ENCODE data around the gene FARP2.
"Not testable (repeated sequence)": the region's sequence is repeated elsewhere in the genome, so short reads cannot be mapped to it uniquely, and the experiment has no call there.

FARP2 gene

DNA sequence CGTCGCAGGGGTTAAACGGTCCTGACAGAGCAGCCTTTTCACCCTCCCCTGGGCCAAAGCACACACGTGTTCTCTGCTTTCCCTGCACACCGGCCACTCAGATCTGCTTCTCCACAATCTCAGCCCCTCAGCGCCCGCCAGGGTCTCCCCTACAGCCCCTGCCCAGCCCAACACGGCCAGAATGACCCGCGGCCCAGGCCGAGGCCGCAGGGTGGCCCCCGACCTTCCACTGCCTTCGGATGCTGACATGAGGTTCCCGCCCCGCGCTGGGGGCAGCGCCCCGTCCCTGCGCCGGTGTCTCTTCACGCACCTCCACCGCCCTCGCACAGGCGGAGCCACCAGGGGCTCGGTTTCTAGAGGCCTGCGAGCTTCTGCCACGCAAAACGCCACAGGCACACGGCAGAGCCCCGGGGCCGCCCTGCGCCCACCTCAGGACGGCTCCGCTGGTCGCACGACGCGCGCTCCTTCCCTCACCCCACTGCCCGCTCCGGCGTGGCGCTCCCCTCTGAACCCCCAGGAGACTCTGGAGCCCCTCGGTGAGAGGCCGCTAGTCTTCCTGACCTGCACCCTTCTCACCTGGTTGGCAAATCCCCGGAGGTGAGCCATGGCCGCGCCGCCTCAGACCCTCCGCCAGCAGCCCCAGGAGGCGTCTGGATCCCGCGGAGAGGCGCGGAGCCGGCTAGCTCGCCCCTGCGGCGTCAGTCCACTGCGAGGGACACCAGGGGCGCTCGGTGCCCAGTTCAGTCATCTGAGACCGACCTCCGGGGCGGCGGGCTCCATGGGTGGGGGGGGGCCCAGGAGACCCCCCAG, 151.6 kb downstream of the FARP2 start:
- DNase-seq = no peak

DNA sequence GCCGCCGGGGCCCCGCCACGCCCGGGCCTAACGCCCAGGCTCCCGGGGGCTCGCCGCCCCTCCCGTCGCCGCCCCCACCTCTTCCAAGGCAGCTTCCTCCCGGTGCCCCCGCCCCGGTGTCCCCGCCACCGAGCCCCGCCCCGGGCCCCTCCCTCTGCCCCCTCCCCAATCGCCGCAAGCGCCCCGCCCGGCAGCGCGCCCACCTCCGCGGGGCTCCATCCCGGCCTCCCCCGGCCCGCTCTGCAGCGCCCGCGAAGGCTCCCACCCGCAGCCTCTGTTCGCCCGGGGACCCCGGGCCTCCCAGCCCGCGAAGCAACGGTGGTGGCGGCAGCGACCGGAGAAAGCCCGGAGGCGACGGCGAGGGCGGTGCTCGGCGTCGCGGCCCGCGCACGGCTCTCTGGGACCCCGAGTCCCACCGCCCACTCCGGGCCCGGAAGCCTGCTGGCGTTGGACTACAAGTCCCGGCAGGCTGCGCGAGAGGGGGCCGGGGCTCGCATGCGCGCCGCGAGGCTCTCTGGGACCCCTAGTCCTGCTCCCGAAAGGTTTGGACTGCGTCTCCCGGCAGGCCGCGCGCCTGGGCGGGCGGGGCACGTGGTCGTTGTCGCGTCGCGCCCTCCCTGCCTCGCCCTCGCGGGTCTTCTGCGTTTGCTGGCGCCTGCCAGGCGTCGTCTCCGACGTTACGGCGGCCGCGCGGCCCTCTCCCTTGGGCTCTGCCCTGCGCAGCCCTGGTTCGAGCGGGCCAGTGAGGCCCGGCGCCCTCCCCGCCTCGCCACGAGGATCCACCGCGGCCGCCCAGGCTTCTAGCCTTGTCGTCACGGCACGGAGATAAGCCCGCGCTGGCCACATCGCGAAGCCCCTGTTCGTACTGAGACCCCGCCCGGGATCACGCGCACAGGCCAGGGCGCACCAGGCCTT, 152.4 kb downstream of the FARP2 start, which contains the start of gene STK25:
STK25 (minus strand) TSS at position 345 of the 915 bp plus-strand sequence. CDS start 549 bp downstream, outside the sequence.
- peak; percentile 90 for DNase-seq

DNA sequence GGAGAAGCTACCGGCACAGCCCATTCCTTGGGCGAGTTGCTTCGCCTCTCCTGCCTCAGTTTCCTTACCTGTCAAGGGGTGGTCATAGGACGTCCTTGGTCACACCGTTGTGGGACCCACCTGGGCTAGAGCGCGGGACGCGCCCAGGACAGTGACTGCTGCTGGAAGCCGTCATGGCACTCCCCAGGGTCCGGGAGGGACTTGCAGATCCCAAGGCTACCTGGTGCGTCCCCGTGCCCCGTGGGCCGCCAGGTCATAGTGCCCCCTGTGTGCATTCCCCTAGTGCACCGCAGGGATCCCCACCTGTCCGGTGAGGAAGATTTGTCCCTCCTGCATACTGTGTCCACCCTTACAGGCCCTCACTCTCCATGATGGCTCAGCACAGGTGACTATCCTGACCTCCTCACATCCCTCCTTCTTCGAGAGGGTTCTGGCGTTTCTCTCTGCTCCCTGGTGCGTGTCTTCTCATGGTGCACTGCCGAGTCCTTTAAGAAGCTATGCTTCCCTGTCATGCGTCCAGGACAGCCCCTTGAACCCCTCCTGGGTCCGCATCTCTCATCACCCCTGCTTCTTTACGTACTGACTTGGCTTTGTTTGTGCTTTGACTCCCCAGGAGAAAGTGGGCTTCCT, 153.2 kb downstream of the FARP2 start:
- no peak for DNase-seq

DNA sequence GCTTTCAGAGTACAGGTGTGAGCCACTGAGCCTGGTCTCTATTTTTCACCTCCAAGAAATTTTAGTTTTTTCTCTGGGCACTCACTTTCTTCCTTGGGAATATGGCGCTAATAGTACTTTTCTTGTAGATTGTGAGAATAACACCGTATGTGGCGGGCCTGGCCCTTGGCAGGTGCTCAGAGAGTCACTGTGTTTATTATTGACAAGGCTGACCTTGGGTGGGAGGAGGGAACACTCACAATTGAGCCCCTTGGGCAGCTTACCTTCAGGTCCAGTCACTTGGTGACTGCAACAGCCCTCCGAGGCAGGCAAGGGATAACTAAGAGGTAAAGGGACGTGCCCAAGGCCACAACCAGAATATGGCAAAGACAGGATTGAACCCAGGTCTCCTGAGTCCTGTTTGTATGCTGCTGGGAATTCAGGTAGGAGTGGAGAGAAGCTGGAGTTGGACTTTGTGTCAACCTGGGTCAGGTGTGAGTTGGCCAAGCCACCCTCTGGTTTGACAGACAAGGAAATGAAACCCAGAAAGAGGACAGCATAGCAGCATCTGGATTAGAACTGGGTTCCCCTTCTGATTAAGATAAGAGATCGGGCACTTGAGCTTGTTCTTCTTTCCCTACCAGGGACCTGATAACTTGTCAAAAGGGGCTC, 155.1 kb downstream of the FARP2 start:
- no peak for DNase-seq

DNA sequence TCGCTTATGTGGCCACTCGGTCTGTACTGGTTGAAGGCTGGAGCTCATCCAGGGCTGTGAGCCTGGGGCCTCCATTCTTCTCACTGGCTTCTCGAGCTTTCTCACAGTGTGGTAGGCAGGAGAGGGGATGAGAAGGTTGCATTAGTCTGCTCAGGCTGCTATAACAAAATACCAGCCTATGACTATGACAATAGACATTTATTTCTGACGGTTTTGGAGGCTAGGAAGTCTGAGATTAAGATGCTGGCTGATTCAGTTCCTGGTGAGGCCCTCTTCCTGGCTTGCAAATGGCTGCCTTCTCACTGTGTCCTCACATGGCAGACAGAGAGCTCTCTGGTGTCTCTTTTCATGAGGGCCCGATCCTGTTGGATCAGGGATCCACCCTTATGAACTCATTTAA, 158.5 kb downstream of the FARP2 start:
- DNase-seq = no peak

DNA sequence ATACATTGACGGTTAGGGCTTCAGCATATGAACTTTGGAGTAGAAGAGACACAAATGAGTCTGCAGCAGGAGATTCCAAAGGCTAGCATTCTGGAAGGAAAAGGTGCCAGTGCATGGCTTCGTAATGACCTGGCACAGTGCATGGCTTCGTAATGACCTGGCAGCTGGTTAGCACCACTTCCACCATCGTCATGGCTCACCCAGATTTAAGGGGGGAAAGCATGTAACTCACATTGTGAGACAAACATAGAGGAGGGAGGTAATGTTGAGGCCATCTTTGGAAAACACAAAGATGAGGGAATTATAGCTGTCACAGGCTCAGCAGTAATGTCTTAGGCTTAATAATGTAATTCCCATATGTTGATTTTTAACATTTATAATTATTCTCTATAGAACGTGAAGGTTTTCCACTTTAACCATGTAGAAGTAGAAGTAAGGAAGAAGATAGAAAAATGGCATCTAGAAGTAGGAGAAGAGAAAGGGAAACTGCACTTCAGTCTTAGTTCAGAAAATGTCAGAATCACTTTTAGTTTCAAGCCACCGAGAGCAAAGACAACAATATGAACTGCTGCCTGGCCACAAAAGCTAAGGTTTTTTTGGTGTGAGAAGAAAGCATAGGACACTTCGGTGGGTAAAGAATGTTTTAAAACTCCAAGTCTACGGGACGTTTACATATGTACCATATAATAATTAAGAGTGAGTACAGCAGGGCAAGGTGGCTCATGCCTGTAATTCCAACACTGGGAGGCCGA, 159.1 kb downstream of the FARP2 start:
- DNase-seq = no peak

DNA sequence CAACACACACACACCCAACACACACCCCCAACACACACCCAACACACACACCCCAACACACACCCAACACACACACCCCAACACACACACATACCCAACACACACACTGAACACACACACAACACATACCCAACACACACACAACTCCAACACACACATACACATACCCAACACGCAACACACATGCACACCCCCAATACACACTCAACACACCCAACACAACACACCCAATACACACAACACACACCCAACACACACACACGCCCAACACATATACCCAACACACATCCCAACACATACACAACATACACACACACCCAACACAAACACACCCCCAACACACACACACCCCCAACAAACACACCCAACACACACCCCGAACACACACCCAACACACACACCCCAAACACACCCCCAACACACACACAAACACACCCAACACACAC, 160.5 kb downstream of the FARP2 start:
- DNase-seq = no peak

DNA sequence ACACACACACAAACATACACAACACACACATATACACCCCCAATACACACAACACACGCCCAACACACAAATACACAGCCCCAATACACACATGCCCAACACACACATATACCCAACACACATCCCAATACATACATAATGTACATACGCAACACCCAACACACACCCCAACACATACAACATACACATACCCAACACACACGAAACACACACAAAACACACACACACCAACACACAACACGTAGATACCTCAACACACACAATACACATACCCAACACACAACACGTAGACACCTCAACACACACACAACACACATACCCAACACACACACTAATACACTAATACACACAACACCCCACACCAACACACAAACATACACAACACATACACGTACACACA, 161.2 kb downstream of the FARP2 start:
- no peak for DNase-seq

DNA sequence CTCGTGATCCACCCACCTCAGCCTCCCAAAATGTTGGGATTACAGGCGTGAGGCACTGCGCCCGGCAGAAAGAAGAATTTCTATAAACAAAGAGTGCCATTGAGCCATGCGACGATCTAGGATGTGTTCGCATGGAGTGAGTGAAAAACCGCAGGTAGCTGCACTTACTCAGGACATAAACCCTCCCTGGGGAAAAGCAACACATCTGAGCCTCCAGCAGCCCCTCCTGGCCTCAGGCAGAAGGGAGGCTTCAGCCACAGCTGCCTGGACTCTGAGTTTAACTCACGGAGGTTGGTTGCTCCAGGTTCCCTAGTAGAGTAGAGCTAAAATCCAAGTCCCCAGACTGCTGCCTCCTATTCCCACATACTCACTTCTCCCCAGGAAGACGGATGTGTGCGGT, 163.6 kb downstream of the FARP2 start:
- DNase-seq = no peak

DNA sequence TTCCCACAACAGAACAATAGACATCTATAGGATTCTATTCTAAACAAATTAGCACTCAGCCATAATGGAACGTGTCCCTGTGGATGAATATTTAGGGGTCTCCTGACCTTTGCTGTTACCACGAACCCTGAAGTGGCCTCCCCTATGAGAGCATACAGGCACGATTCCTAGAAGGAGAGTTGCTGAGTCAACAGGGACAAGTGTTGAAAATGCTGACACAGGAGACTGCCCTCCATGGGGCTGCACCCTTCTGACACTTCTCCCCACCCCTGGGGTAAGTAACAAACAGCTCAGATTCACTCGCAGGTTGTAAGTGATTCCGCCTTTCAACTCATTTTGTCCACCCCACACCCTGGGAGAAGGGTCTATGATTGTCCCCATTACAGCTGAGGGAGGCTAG, 166.4 kb downstream of the FARP2 start:
- DNase-seq = no peak

DNA sequence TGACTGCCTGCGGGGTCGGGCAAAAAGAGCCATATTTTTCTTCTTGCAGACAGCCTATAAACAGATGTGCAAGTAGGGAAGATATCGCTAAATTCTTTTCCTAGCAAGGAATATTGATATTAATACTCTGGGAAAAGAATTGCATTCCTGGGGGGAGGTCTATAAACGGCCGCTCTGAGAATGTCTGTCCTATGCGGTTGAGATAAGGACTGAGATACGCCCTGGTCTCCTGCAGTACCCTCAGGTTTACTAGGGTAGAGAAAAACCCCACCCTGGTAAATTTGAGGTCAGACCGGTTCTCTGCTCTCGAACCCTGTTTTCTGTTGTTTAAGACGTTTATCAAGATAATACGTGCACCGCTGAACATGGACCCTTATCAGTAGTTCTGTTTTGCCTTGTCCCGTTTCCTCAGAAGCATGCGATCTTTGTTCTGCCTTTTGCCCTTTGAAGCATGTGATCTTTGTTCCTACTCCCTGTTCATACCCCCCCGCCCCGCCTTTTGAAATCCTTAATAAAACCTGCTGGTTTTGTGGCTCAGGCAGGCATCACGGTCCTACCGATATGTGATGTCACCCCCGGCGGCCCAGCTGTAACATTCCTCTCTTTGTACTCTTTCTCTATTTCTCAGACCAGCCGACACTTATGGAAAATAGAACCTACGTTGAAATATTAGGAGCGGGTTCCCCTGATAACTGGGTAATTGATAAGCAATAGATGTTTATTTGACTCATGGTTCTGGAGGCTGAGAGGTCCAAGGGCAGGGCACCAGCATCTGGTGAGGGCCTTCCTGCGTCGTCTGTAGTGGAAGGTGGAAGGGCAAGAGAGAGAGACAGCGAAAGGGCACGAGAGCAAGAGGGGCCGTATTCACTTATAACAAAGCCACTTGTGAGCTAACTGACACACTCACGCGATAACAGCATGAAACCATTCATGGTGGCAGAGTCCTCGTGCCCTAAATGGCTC, 170.0 kb downstream of the FARP2 start:
- DNase-seq = not testable (repeated sequence)

DNA sequence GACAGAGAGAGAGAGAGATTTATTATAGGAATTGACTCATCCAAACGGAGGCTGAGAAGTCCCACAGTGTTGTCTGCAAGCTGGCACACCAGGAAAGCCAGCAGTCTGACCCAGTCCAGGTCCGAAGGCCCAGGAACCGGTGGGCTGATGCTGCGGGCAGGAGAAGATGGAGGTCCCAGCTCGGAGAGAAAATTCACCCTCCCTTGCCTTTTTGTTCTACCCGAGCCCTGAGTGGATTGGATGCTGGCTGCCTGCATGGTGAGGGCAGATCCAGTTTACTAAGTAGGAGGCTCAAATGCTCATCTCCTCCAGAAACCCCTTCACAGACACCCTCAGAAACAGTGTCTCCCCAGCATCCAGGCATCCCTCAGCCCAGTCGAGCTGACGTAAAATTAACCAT, 174.5 kb downstream of the FARP2 start:
- DNase-seq = no peak

DNA sequence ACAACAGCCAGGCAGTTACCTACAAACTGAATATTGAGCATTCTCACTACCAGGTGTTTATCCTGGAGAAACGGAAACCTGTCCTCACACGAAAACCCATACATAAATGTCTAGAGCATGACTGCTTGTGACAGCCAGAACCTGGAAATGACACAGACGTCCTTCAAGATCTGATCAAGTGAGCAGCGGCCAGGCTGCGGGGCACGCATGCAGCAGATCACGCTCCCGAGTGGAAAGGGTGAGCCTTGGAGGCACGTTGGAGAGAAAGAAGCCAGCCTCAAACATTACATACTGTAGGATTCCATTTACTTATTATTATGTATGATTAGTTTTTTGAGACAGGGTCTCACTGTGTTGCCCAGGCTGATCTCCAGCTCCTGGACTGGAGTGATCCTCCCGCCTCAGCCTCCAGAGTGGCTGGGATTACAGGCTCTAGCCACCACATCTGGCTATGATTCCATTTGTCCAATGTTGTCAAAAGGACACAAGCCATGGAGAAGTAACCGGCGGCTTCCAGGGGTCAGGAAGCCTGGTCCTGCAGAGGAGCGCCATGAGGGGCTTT, 175.2 kb downstream of the FARP2 start:
- no peak for DNase-seq

DNA sequence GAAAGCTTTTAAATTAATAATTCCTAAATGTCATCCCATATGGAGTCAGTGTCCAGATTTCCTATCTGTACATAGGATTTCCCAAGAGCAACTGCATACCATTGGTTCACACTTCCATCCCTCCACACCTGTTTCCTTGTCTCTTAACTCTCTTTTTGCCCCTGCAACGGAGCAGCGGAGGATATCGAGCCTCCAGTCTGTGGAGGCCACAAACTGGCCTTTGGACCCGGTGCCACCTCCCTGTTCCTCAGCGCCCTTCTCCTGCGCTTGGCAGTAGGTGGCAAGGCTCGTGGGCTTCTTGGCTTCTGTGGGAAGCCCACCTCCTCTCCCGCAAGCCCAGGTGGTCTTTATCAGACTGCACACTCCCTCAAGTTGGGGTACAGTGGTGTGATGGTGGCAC, 176.1 kb downstream of the FARP2 start:
- no peak for DNase-seq

DNA sequence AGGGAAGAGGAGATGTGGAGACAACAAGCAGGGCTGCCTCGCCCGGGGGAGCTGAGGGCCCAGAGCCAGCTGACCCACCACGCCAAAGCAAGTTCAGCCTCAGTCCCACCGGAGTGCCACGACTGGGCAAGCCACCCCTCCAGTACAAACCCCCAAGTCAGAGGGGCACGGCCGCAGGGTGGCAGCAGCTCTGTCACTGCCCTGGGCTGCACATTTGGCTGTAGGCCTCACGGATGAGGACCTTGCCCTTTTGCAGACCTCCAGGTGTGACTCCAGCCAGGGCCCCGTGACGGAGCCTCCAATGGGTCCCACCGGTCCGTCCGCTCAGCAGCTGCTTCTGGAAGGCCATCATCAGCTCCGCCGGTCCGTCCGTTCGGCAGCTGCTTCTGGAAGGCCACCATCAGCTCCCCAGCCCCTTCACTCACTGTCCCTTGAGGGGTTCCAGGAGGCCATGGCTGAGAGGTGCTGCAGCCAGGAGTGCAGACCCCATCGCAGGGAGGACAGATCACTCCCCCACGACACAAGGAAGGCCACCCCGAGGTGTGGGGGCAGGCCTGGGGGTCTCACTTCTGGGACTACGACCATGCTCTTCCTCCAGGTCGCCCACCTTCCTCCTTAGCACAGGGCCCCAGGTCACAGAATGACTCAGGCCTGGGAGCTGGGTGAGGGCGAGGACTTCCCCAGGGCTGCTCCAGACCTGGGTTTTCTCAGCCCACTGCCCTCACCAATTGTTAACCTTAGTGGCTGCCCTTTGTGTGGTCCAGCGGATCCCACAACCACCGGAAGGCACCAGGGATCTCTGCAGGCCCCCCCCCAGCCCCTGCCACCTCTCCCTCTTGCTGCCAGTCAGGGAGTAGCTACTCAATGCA, 176.9 kb downstream of the FARP2 start:
- DNase-seq = no peak

DNA sequence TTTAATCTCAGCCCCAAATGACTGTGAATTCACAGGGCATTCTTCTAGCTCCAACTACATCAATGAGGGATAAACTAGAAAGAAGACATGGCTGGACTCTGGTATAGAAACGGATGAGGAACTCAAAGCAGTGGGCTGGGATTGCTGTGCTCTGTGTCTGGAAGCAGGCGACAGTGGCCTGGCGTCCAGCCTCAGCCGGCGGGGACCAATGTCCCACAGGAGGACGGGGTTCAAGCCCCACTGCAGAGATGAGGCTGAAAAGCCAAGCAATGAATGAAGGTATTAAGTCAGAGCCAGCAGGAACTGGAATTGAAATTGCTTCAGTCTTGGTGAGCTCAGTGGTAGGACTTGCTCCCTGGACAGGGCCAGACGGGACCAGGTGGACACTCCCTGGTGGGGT, 178.2 kb downstream of the FARP2 start:
- DNase-seq = no peak

DNA sequence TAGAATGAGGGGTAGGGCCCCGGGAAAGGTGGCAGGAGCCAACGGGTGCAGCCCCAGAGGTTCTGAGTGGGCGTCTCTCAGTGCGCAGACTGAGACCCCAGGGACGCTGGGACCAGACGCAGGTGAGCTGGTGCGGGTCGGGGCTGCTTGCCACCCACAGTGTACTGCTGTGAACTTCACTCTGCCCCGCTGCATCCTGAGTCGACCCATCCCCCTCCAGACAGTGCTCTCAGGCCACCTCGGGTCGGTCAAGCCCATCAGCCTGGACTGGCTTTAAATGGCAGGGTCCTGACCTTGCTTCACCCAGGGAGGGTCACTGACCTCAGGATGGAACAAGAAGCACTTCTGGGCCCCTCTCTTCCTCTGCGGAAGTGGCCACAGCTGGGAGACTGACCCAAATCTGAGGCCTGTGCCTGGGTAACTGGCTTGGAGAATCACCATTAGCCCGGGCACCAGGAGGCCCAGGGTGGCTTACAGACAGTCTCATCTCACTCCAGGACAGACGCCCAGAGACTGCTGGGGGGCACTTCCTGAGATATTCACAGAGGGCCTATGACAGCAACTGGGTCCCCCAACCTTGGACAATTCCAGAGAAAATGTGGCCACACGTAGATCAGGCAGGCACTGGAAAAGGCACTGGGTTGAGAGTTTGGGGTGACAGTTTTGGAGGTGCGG, 178.8 kb downstream of the FARP2 start:
- DNase-seq = no peak

DNA sequence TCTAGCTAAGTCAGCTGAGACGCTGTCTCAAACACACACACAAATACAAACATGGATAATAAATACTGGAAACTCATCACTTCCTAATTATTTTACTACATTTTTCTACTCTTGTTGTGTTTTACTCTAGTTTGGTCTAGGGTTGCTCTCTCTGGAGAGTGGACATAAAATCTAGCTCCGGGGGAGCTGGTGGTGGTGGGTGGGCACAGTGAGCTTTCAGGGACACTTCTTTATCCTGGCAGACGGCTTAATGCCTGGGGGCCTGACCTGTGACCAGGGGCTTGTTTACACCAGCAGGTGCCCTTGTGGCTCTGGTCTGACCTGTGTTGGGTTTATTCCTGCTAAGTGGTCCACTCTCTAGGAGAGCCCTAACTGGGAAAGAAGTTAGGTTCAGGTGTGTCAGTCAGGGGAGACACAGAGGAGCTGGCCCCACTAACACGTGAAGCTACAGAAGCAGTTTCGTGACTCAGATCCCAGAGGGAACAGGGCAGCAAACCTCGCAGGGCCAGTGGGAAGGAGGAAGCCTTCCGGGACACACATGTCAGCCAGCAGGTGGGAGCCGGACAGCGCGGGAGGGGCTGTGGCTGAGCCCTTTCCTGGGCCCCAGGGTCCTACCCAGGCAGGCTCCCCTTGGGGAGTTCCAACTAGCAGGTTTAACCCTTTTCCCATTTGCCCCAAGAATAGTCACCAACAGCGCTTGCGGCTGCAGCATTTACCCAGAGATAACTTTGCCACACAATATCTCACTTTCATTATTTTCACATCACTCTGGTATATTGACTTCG, 180.0 kb downstream of the FARP2 start:
- DNase-seq = no peak
